Endodermal cell (in vitro differentiated cells): ENCODE results near the gene PTGIR. TPM values are rescaled to one million over a fixed set of nuclear protein-coding genes. Genes with fewer than 3 reads are reported as not detected.

Experiments
- DNase-seq: peaks from one replicate; pipeline ENCODE4 v3.0.0-alpha.2; 2017
- H3K27ac ChIP-seq: 2 replicates; pipeline ENCODE4 v1.5.1; 2013; ENCODE audit warnings: mild to moderate bottlenecking, low read depth, low read length, moderate library complexity
- H3K27me3 ChIP-seq: 2 replicates; pipeline ENCODE4 v1.6.1; 2013; ENCODE audit warnings: mild to moderate bottlenecking, low read length, moderate library complexity; ENCODE audit not compliant: insufficient read depth, control insufficient read depth, poor library complexity, severe bottlenecking
- H3K36me3 ChIP-seq: 2 replicates; pipeline ENCODE4 v1.7.0; 2013; ENCODE audit warnings: mild to moderate bottlenecking, low read length, moderate library complexity; ENCODE audit not compliant: control insufficient read depth, insufficient read depth
- H3K4me1 ChIP-seq: one replicate; pipeline ENCODE4 v1.7.0; 2013; ENCODE audit warnings: low read length; ENCODE audit not compliant: control insufficient read depth, insufficient read depth
- H3K4me3 ChIP-seq: 2 replicates; pipeline ENCODE4 v1.5.1; 2013; ENCODE audit warnings: mild to moderate bottlenecking, low read length, moderate library complexity
- H3K9ac ChIP-seq: 2 replicates; pipeline ENCODE4 v1.6.1; 2013; ENCODE audit warnings: mild to moderate bottlenecking, low read length, moderate library complexity; ENCODE audit not compliant: poor library complexity, severe bottlenecking; ENCODE audit errors: extremely low read depth
- H3K9me3 ChIP-seq: 2 replicates; pipeline ENCODE4 v1.6.1; 2013; ENCODE audit warnings: mild to moderate bottlenecking, low read length, moderate library complexity; ENCODE audit not compliant: control insufficient read depth
- H3K27ac Mint-ChIP-seq: 2 replicates; pipeline ENCODE4 v1.8.0; 2020; ENCODE audit warnings: mixed read lengths
- H3K27me3 Mint-ChIP-seq: 2 replicates; pipeline ENCODE4 v1.8.0; 2021; ENCODE audit warnings: mild to moderate bottlenecking, mixed read lengths; ENCODE audit not compliant: insufficient read depth
- H3K36me3 Mint-ChIP-seq: 2 replicates; pipeline ENCODE4 v1.8.0; 2020; ENCODE audit warnings: low read depth, mixed read lengths
- H3K4me1 Mint-ChIP-seq: 2 replicates; pipeline ENCODE4 v1.8.0; 2020; ENCODE audit warnings: mixed read lengths
- H3K4me3 Mint-ChIP-seq: 2 replicates; pipeline ENCODE4 v1.8.0; 2020; ENCODE audit warnings: mild to moderate bottlenecking, moderate library complexity, mixed read lengths
- H3K9me3 Mint-ChIP-seq: 2 replicates; pipeline ENCODE4 v1.8.0; 2020; ENCODE audit warnings: mild to moderate bottlenecking, mixed read lengths
- CTCF ChIP-seq: fragments of 200-600 bp; sonication (generic); conservative IDR thresholded peaks from 2 replicates; pipeline ENCODE4 v1.5.0; 2021; ENCODE audit warnings: antibody characterized with exemption, mild to moderate bottlenecking
- WGBS, 2 experiments: methylation state at CpG; one replicate each; pipeline versions ENCODE4 v1.1.5 to v1.1.7; 2013; ENCODE audit warnings: missing lambda C conversion rate in 2 of 2, mixed read lengths in 1 of 2; ENCODE audit not compliant: insufficient coverage in 1 of 2, insufficient read length in 1 of 2; 5-methylcytosine and 5-hydroxymethylcytosine counted together
- total RNA-seq, 2 donors: library from RNA; stranded (reverse); fragmentation: NEBNext Ultra II Directional in 1 of 2; extraction: Animal tissue kit (Norgen Biotek cat#: 25700) in 1 of 2; gene quantifications; 2 replicates in 1 of 2; 3 replicates in 1 of 2; pipeline ENCODE4 v1.2.1, GENCODE V29; 2021

PTGIR gene
- total RNA-seq, 2 donors from 2014 or later = not detected

DNA sequence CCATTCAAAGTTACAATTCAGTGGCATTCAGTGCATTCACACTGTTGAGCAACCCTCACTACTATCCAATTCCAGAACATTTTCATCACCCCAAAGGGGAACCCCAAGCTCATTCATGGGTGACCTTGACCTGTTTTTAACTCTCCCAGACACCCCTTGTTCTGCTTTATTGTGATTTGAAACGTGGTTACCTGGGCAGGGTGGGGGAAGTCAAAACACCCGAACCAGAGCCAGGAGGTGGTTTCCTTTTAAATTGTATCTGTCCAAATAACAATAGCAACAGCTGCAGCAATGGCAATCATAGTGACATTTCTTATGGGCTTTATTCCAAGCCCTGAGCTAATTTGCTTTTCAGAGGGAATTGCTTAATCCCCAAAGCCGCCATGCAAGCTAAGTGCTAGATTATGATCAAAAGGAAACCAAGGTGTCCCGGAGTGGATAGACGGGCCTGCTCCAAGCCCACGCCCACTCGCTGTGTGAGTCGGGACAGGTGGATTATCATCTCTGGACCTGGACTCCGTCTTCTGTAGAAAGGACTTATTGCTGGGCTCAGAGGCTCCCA is 6.1 kb downstream of the PTGIR start:
- no peak for DNase-seq

DNA sequence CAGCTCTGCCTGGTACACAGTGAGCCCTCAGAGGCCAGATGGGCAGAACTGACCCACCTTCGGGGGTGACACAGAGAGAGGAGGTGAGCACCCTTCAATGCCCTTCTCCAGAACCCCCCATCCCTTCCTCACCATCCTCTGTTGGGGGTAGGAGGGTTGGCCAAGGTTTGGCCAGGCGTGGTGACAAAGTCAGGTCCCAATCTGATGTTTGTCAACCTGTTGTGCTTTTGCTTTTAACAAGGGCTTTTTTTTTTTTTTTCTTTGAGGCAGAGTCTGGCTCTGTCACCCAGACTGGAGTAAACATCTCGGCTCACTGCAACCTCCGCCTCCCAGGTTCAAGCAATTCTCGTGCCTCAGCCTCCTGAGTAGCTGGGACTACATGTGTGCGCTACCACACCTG is 7.3 kb downstream of the PTGIR start:
- Histone ChIP-seq H3K4me1 (no peaks in the 10 kb centered on the region), H3K27me3 (no peaks in the 10 kb centered on the region), H3K9me3 (no peaks in the 10 kb centered on the region), H3K27ac (no peak overlapping the region), H3K36me3 (no peaks in the 10 kb centered on the region), H3K4me3 (no peak overlapping the region), H3K9ac (no peak overlapping the region)
- no peak for TF ChIP-seq CTCF
- WGBS, 2 experiments = 95% methylated on average over 5 of the region's 6 CpGs; no CpG with 5 or more reads in 1 of the 2 experiments
- DNase-seq = peak; percentile 32
- Mint-ChIP-seq H3K27me3 (peaks cover 4% of the 10 kb centered on the region), H3K4me3 (no peak overlapping the region), H3K9me3 (no peaks in the 10 kb centered on the region), H3K4me1 (no peaks in the 10 kb centered on the region), H3K36me3 (no peaks in the 10 kb centered on the region), H3K27ac (no peak overlapping the region)

More for the DNA sequence above, 6.1 kb downstream of the PTGIR start:
- no peaks in the 10 kb centered on the region for H3K27me3 ChIP-seq
- 88 to 92% methylated on average over 9 of the region's 9 CpGs for WGBS, 2 experiments
- Mint-ChIP-seq H3K36me3 (no peaks in the 10 kb centered on the region), H3K9me3 (no peaks in the 10 kb centered on the region), H3K4me3 (no peak overlapping the region), H3K27ac (no peak overlapping the region), H3K27me3 (peaks cover 4% of the 10 kb centered on the region), H3K4me1 (no peaks in the 10 kb centered on the region)
- no peak overlapping the region for H3K9ac ChIP-seq
- H3K4me1 ChIP-seq = no peaks in the 10 kb centered on the region
- H3K4me3 ChIP-seq = no peak overlapping the region
- no peaks in the 10 kb centered on the region for H3K36me3 ChIP-seq
- no peaks in the 10 kb centered on the region for H3K9me3 ChIP-seq
- no peak overlapping the region for H3K27ac ChIP-seq
- no peak for TF ChIP-seq CTCF

- H3K27ac Mint-ChIP-seq = no peak overlapping the region
- H3K36me3 ChIP-seq = no peaks in the 10 kb centered on the region
- no peaks in the 10 kb centered on the region for H3K9me3 Mint-ChIP-seq
- H3K27me3 ChIP-seq = no peaks in the 10 kb centered on the region
- no peak overlapping the region for H3K9ac ChIP-seq
- no peak overlapping the region for H3K27ac ChIP-seq
- no peaks in the 10 kb centered on the region for H3K4me1 Mint-ChIP-seq
- peaks cover 2% of the 10 kb centered on the region for H3K27me3 Mint-ChIP-seq
- H3K36me3 Mint-ChIP-seq = no peaks in the 10 kb centered on the region
- H3K9me3 ChIP-seq = no peaks in the 10 kb centered on the region
- no peak overlapping the region for H3K4me3 ChIP-seq
- WGBS, 2 experiments = 44 to 57% methylated on average over 16 to 17 of the region's 17 CpGs
- no peak overlapping the region for H3K4me3 Mint-ChIP-seq
- H3K4me1 ChIP-seq = no peaks in the 10 kb centered on the region
- peak; percentile 92 for DNase-seq
- peak; percentile 85 for TF ChIP-seq CTCF
Measured at GRCh38 chr19:46616631-46617322, 8.1 kb downstream of the PTGIR start.
